ENCODE data around the gene SRPRB. TPM values are rescaled to one million over a fixed set of nuclear protein-coding genes. Genes with fewer than 3 reads are reported as not detected.

The SRPRB gene
- total RNA-seq, 1 experiment from 2014 or later = 54.8 TPM

- Mint-ChIP-seq H3K4me1 (peaks cover 30 to 31% of the 10 kb centered on the region in 2 experiments), H3K36me3 (ENCODE audit: insufficient read depth in 1 of 3, low read depth in 3 of 3) (no peaks in the 10 kb centered on the region), H3K9me3 (no peaks in the 10 kb centered on the region), H3K27ac (no peak overlapping the region), H3K4me3 (no peak overlapping the region), H3K27me3 (ENCODE audit: low read depth) (no peaks in the 10 kb centered on the region)
- Histone ChIP-seq H2BK15ac (ENCODE audit: low read depth, low read length) (no peak overlapping the region), H2BK120ac (ENCODE audit: low read depth, low read length, poor library complexity, severe bottlenecking) (no peak overlapping the region), H3K27me3 (ENCODE audit: insufficient read depth, low read length) (no peaks in the 10 kb centered on the region), H3K23me2 (ENCODE audit: insufficient read length, low read depth, low read length, poor library complexity, severe bottlenecking) (no peaks in the 10 kb centered on the region), H3K79me1 (ENCODE audit: insufficient read depth, low read depth, low read length, poor library complexity, severe bottlenecking) (no peaks in the 10 kb centered on the region), H4K5ac (ENCODE audit: insufficient read length, low read depth, low read length) (no peak overlapping the region), H2BK20ac (ENCODE audit: low read depth, low read length, poor library complexity, severe bottlenecking) (no peak overlapping the region), H2BK12ac (ENCODE audit: insufficient read length, low read depth, low read length) (no peak overlapping the region), H4K8ac (replicated peaks; ENCODE audit: insufficient read length, low read depth, low read length) (no peak overlapping the region), H2BK5ac (ENCODE audit: insufficient read length, low read length) (no peak overlapping the region), H2AK5ac (ENCODE audit: insufficient read length, low read length) (no peak overlapping the region), H3K9me3 (ENCODE audit: control insufficient read depth, low read depth, low read length) (no peaks in the 10 kb centered on the region), H3K79me2 (ENCODE audit: insufficient read depth, low read length) (no peaks in the 10 kb centered on the region), H4K20me1 (ENCODE audit: control insufficient read depth, insufficient read depth, insufficient read length) (no peaks in the 10 kb centered on the region), H3K23ac (ENCODE audit: insufficient read length, low read depth, low read length) (no peak overlapping the region), H3K4me1 (ENCODE audit: insufficient read depth, low read length) (peaks cover 2% of the 10 kb centered on the region; the same call in 1 of the 2 replicates), H4K91ac (ENCODE audit: insufficient read length, low read depth, low read length) (no peak overlapping the region), H3K4me2 (ENCODE audit: insufficient read depth, insufficient read length, low read length) (no peak overlapping the region), H3K4ac (ENCODE audit: low read depth, low read length) (no peak overlapping the region), H3K14ac (ENCODE audit: insufficient read depth, low read length) (no peak overlapping the region), H3K18ac (ENCODE audit: insufficient read length, low read depth, low read length) (no peak overlapping the region), H2AFZ (ENCODE audit: low read length) (no peak overlapping the region), H3K56ac (ENCODE audit: insufficient read length, low read depth, low read length) (no peak overlapping the region), H3K27ac (ENCODE audit: insufficient read length, low read depth, low read length) (no peak overlapping the region), H3T11ph (ENCODE audit: low read length) (no peak overlapping the region), H3K9ac (ENCODE audit: extremely low read depth, insufficient read length, low read length) (no peak overlapping the region)
- TF ChIP-seq, protein P1, sequence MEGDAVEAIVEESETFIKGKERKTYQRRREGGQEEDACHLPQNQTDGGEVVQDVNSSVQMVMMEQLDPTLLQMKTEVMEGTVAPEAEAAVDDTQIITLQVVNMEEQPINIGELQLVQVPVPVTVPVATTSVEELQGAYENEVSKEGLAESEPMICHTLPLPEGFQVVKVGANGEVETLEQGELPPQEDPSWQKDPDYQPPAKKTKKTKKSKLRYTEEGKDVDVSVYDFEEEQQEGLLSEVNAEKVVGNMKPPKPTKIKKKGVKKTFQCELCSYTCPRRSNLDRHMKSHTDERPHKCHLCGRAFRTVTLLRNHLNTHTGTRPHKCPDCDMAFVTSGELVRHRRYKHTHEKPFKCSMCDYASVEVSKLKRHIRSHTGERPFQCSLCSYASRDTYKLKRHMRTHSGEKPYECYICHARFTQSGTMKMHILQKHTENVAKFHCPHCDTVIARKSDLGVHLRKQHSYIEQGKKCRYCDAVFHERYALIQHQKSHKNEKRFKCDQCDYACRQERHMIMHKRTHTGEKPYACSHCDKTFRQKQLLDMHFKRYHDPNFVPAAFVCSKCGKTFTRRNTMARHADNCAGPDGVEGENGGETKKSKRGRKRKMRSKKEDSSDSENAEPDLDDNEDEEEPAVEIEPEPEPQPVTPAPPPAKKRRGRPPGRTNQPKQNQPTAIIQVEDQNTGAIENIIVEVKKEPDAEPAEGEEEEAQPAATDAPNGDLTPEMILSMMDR (conservative IDR thresholded peaks at IDR 0.05) = no peak
- no peak for DNase-seq
- no CpG with 5 or more reads among the region's 8 CpGs for WGBS (ENCODE audit: extremely low coverage, insufficient read length, low lambda C conversion rate)
These were observed 52.2 kb downstream of the SRPRB start for GRCh38 chr3:133857767-133858166.
